Skin of body (tissue), 2 donors: ENCODE results near the gene PRKG2. TPM values are rescaled to one million over a fixed set of nuclear protein-coding genes. Genes with fewer than 3 reads are reported as not detected.

Experiments used
- DNase-seq: peaks from one replicate; lab custom pipeline; 2025; lab: John Stamatoyannopoulos, UW
- total RNA-seq: library from RNA; depleted of rRNA; stranded (reverse); fragments of >200 nt; gene quantifications from one replicate; pipeline ENCODE4 v1.2.3, GENCODE V29; 2014

The PRKG2 gene
- total RNA-seq, 1 donor from 2014 or later = 15.0 TPM

DNA sequence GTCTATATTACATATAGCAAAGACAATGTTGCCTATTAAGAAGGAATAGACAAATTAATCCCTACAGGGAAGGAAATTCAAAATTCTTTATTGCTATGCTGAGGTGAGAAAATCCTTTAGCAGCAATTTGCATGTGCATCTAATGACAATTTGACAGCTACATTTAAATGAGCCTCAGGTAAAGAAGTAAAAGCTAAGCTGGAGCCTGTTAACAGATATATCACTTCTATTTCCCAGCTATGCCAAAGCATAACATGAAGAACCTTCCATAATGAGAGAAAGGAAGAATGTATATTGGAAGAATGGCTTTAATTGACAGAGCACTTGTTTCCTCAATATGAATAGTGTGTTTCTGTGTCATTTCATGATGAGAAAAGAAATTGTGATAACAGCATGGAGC lies 112.9 kb downstream of the PRKG2 start:
- DNase-seq = no peak

- peak; percentile 56 for DNase-seq
Observed at GRCh38 chr4:81096566-81096965, 118.5 kb downstream of the PRKG2 start.

- no peak for DNase-seq
Observed at GRCh38 chr4:81095389-81095788, 119.6 kb downstream of the PRKG2 start.

GRCh38 chr4:81093720-81094401 lies 121.2 kb downstream of the PRKG2 start:
- no peak for DNase-seq

DNA sequence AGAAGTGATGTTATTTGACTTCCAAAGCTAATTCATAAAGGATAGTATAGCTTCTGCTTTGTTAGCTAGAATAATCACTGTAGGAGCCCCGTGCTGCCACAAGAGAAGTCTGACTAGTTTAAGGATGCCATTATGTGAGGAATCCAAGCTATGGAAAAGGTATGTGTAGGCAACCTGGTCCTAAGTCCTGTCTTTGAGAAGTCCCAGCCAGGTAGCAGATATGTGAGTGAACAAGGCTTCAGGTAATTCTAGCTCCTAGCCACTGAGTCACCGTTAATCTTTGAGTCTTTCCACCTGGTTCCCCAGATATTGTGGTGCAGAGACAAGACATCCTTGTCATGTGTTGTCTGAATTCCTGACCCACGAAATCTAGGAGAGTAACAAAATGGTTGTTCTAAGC lies 129.0 kb downstream of the PRKG2 start:
- no peak for DNase-seq

GRCh38 chr4:81085291-81085690 lies 129.7 kb downstream of the PRKG2 start:
- no peak for DNase-seq

DNA sequence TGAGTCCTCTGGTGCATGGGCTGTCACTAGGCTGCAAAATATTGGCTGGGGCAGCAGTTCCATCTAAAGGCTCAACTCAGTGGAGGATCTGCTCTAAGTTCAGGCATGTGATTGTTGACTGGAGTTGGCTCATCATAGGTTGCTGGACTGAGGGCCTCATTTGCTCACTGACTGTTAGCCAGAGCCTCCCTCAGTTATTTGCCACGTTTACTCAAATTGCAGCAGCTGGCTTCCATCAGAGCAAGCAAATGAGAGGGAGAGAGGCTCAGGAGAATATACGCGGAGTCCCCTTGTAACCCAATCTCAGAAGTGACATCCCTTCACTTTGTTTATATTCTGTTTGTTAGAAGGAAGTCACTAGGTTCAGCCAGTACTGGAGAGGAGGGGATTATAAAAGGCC lies 130.4 kb downstream of the PRKG2 start:
- DNase-seq = no peak

DNA sequence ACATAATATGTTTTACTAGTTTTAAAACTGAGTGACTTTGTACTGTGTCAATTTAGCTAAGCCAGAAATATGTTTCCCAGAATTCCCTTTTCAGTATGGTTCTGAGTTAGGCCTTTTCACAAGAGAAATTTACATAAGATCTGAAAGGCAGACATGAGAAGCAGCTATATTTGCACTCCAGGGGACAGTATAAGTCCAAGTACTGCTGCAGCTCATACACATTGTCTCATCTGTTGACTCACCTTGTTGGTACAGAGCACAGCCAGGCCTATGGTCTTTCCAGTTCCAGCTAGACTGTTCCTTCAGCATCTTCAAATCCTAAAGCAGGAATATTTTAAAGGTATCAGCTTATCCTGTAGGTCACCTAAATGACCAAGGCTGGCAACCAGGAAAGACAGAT lies 131.0 kb downstream of the PRKG2 start:
- DNase-seq = no peak

GRCh38 chr4:81081156-81081555 lies 133.9 kb downstream of the PRKG2 start:
- no peak for DNase-seq

GRCh38 chr4:81071013-81071412 lies 144.0 kb downstream of the PRKG2 start:
- no peak for DNase-seq

GRCh38 chr4:81069706-81070331 lies 145.2 kb downstream of the PRKG2 start:
- DNase-seq = peak; percentile 81

DNA sequence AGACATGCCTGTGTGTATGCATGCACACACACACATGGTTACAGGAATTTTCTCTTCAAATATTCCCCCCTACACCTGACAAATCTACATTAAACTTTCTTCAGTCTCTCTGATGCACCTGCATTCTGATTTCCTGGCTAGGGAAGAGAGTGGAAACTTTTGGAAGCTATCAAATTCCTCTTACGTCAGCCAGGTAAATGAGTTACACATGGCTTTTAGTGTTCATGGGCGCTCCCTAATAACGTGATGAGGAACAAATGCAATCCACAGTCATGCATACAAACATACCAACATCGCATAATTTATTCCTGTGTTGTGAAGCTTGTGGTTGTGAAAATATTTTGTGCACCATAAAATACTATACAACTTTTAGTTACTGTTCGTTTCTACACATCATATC lies 149.6 kb downstream of the PRKG2 start:
- DNase-seq = no peak

DNA sequence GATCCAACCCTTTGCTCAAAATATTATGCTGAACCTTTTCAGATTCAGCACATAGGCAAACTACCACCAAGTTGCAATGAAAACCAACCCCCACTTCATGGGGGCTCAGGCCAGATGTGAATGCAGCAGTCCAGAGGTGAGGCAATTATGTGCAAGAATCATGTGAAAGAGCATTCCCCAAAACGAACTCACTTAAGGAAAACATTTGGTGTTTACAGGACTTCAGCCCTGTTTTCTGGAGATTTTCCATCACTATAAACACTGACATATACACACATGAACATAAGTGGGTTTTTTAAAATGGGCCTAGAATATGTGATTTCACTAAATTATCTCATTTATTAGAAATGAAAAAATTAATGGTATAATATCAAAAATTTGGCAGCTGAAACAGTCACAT lies 153.0 kb downstream of the PRKG2 start:
- DNase-seq = no peak

DNA sequence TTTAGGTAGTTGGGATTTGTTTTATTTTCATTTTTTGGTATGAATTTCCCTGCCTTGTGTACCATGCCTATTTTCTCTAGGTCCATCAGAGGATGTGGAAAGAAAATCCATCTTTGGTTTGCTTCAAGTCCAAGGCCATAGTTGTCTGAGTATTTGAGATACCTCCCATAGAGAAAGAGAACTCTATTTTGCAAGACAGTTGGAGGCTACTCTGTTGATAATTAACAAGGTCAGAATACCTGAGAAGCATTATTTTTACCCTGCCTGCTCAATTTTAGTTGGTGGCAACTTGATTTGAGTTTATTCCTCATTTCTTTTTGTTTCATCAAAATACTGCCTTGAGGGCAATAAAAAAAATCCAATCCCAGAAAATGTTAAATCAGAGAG lies 153.7 kb downstream of the PRKG2 start:
- DNase-seq = no peak

- DNase-seq = no peak
Observed at GRCh38 chr4:81060587-81061343, 154.3 kb downstream of the PRKG2 start.

DNA sequence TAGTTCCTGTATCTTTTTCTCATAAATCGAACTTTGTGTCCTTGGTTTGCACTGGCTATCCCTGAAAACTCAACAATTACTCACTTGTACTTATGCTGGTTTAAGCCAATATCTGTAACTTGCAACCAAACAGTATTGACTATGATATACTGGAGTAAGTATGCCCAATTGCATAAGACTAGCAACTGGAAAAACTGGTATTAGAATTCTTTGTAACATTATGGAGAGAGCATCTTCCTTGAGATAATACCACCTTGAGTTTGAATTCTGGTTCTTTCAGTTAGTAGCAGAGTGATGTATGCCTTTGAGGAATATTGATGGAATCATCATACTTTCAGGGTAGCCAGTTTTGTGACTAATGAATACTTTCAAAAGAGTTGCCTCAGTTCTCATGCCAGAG lies 156.4 kb downstream of the PRKG2 start:
- no peak for DNase-seq

DNA sequence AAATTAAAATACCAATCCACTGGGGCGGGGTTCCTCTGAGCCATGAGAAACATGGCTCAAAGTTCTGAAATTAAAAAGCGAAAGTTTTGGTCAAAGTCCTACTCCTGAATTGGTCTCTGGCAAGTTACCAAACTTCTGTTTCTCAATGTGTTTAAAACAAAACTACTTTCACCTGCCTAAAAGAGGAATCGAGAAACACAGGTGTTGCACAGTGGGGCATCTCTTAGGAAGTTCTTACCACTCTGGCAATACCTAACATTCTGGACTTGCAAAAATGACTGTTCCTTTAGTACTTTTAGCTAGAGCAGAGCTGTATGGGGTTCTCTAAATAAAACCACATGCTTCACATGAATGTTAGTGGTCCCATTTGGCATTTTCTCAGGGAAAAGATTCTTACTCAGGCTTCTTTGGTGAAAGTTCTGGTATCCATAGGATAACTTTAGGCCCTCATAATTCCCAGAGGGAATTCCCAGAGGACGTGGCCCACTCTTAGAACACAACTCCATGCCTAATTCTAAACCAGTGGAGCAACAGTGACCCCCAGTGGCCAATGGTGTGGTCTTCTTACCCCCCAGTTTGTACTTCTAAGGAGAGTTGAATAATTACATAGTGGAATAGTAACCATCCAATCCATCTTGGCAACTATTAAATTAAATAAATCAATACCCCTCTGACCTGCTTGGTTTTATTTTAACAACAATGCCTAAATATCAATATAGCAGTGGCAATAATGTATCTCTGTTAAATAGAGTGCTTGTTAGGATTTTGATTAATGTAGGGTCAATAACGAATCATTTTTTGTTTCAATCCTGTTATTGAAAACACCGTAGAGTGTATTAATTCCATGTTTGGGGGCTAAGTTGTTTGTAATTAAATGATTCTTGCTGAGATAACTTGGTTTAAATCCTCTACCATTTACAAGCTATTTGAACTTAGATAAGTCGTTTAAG lies 162.6 kb downstream of the PRKG2 start:
- DNase-seq = peak; percentile 33

- DNase-seq = peak; percentile 35
Observed at GRCh38 chr4:81049907-81050306, 165.1 kb downstream of the PRKG2 start.

- DNase-seq = peak; percentile 44
Observed at GRCh38 chr4:81049330-81049729, 165.7 kb downstream of the PRKG2 start.

DNA sequence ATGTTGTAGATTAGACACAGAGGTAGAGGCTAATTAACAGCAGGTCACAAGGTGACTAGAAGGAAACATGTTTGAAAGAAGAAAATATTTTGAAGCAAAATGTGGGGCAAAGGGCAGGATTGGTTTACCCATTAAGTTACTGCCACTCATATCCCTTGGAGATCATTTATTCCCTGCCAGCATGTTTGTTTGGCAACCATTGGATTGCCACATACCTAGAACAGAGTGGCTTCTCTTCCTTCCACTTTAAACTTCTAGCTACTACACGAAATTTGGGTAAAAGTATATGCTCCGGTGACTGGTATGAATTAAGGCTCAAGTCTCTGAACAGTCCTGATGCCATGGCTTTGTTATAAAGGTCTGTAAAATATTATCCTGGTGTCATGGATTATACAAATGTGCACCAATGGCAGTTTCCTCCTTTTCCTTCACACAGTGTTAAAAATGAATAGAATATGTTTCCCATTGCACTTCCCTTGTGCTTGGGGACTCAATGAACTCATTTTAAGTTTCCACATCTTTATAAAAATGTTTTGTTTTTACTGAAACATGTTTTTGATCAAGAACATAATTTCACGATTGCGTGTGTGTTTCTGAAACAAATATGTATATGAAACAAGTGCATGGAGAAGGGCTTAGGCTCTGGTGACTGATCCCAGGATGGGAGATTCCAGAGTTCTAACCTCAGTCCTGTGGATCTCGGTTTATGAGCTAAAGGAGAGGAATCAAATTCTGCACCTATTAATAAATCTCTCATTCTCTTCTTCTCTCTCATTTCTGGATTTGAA lies 172.2 kb downstream of the PRKG2 start:
- peak; percentile 23 for DNase-seq
